Neural progenitor cell (in vitro differentiated cells): ENCODE measurements around the gene MARCHF2.

Experiments used
- CTCF ChIP-seq: fragments of 200-600 bp; sonication (generic); IDR thresholded peaks from 2 replicates; pipeline ENCODE4 v1.5.1; 2017; ENCODE audit warnings: antibody characterized with exemption, mild to moderate bottlenecking
- EZH2 ChIP-seq: fragments of 200-600 bp; sonication (generic); IDR thresholded peaks from 2 replicates; pipeline ENCODE4 v1.6.1; 2017; ENCODE audit warnings: antibody characterized with exemption, mild to moderate bottlenecking, moderate library complexity
- EZH2phosphoT487 ChIP-seq: fragments of 200-600 bp; sonication (generic); IDR thresholded peaks from 2 replicates; pipeline ENCODE4 v1.6.1; 2017; ENCODE audit warnings: antibody characterized with exemption

- TF ChIP-seq CTCF = no peak
- no peak for TF ChIP-seq EZH2
- no peak for TF ChIP-seq EZH2phosphoT487
Measured at GRCh38 chr19:8445488-8446001, 32.4 kb downstream of the MARCHF2 start.
